Measurements from ENCODE around the gene SYNJ2. TPM values are rescaled to one million over a fixed set of nuclear protein-coding genes. Genes with fewer than 3 reads are reported as not detected.

SYNJ2 gene
- total RNA-seq, 2 donors from 2014 or later, result 22.6 to 29.8 TPM

- DNase-seq, result no peak
- H3K27ac Mint-ChIP-seq, result peak overlapping the region; percentile 97
- H3K36me3 Mint-ChIP-seq (ENCODE audit: insufficient read depth in 2 of 2), result peaks cover 1 to 3% of the 10 kb centered on the region in 2 donors
- no peaks in the 10 kb centered on the region for H3K9me3 Mint-ChIP-seq
- H3K27me3 Mint-ChIP-seq (ENCODE audit: low read depth), result no peaks in the 10 kb centered on the region
- peak overlapping the region; percentile 72 to 87 for H3K4me3 Mint-ChIP-seq
- ATAC-seq (replicated peaks in 1 of 2), result no peak
- peaks cover 53% of the 10 kb centered on the region for H3K4me1 Mint-ChIP-seq (ENCODE audit: low read depth)
These were observed 45.4 kb downstream of the SYNJ2 start for GRCh38 chr6:158026901-158027589.

GRCh38 chr6:158027590-158028285 lies 46.1 kb downstream of the SYNJ2 start:
- Mint-ChIP-seq H3K36me3 (ENCODE audit: insufficient read depth in 2 of 2) (peaks cover 1 to 3% of the 10 kb centered on the region in 2 donors), H3K27ac (no peak overlapping the region), H3K4me3 (peak overlapping the region in 1 of 2 donors; percentile 87), H3K9me3 (no peaks in the 10 kb centered on the region), H3K27me3 (ENCODE audit: low read depth) (no peaks in the 10 kb centered on the region), H3K4me1 (ENCODE audit: low read depth) (peaks cover 52% of the 10 kb centered on the region)
- no peak for ATAC-seq (replicated peaks in 1 of 2)
- DNase-seq, result no peak

- Mint-ChIP-seq H3K27me3 (ENCODE audit: low read depth) (no peaks in the 10 kb centered on the region), H3K4me1 (ENCODE audit: low read depth) (peaks cover 48% of the 10 kb centered on the region), H3K4me3 (no peak overlapping the region), H3K27ac (no peak overlapping the region), H3K9me3 (no peaks in the 10 kb centered on the region), H3K36me3 (ENCODE audit: insufficient read depth in 2 of 2) (peaks cover 1 to 3% of the 10 kb centered on the region in 2 donors)
- ATAC-seq (replicated peaks in 1 of 2) (no peak), DNase-seq (no peak)
These were observed 46.8 kb downstream of the SYNJ2 start for GRCh38 chr6:158028421-158028820.

- Mint-ChIP-seq H3K9me3 (no peaks in the 10 kb centered on the region), H3K4me3 (no peak overlapping the region), H3K36me3 (ENCODE audit: insufficient read depth in 2 of 2) (peaks cover 3% of the 10 kb centered on the region in 2 donors), H3K4me1 (ENCODE audit: low read depth) (peaks cover 48% of the 10 kb centered on the region), H3K27ac (no peak overlapping the region), H3K27me3 (ENCODE audit: low read depth) (no peaks in the 10 kb centered on the region)
- no peak for ATAC-seq (replicated peaks in 1 of 2)
- DNase-seq, result no peak
These were observed 47.2 kb downstream of the SYNJ2 start for GRCh38 chr6:158028876-158029275.

- no peak for DNase-seq
- peaks cover 43% of the 10 kb centered on the region for H3K4me1 Mint-ChIP-seq (ENCODE audit: low read depth)
- H3K27ac Mint-ChIP-seq, result no peak overlapping the region
- H3K36me3 Mint-ChIP-seq (ENCODE audit: insufficient read depth in 2 of 2), result peaks cover 3% of the 10 kb centered on the region in 2 donors
- ATAC-seq (replicated peaks in 1 of 2), result no peak
- H3K4me3 Mint-ChIP-seq, result no peak overlapping the region
- no peaks in the 10 kb centered on the region for H3K9me3 Mint-ChIP-seq
- no peaks in the 10 kb centered on the region for H3K27me3 Mint-ChIP-seq (ENCODE audit: low read depth)
These were observed 48.1 kb downstream of the SYNJ2 start for GRCh38 chr6:158029668-158030230.

- Mint-ChIP-seq H3K9me3 (no peaks in the 10 kb centered on the region), H3K4me1 (ENCODE audit: low read depth) (peaks cover 38% of the 10 kb centered on the region), H3K27ac (peak overlapping the region; percentile 63), H3K4me3 (peak overlapping the region in 1 of 2 donors; percentile 14), H3K27me3 (ENCODE audit: low read depth) (no peaks in the 10 kb centered on the region), H3K36me3 (ENCODE audit: insufficient read depth in 2 of 2) (peaks cover 3 to 5% of the 10 kb centered on the region in 2 donors)
- DNase-seq (no peak), ATAC-seq (replicated peaks in 1 of 2) (no peak)
These were observed 49.0 kb downstream of the SYNJ2 start for GRCh38 chr6:158030380-158031300.

- ATAC-seq (replicated peaks in 1 of 2) (peak; percentile 75 to 79), DNase-seq (peak; percentile 72 to 79)
- Mint-ChIP-seq H3K4me3 (peak overlapping the region; percentile 14 to 55), H3K27me3 (ENCODE audit: low read depth) (no peaks in the 10 kb centered on the region), H3K27ac (peak overlapping the region; percentile 63), H3K9me3 (no peaks in the 10 kb centered on the region), H3K4me1 (ENCODE audit: low read depth) (peaks cover 28% of the 10 kb centered on the region), H3K36me3 (ENCODE audit: insufficient read depth in 2 of 2) (peaks cover 11% of the 10 kb centered on the region in 2 donors)
These were observed 50.0 kb downstream of the SYNJ2 start for GRCh38 chr6:158031381-158032353.

GRCh38 chr6:158032354-158032733 lies 50.7 kb downstream of the SYNJ2 start:
- Mint-ChIP-seq H3K27me3 (ENCODE audit: low read depth) (no peaks in the 10 kb centered on the region), H3K36me3 (ENCODE audit: insufficient read depth in 2 of 2) (peaks cover 11% of the 10 kb centered on the region in 2 donors), H3K4me3 (no peak overlapping the region), H3K9me3 (no peaks in the 10 kb centered on the region), H3K27ac (no peak overlapping the region), H3K4me1 (ENCODE audit: low read depth) (peaks cover 21% of the 10 kb centered on the region)
- ATAC-seq (replicated peaks in 1 of 2) (no peak), DNase-seq (no peak)

- Mint-ChIP-seq H3K4me1 (ENCODE audit: low read depth) (peaks cover 16% of the 10 kb centered on the region), H3K36me3 (ENCODE audit: insufficient read depth in 2 of 2) (peaks cover 11% of the 10 kb centered on the region in 2 donors), H3K27me3 (ENCODE audit: low read depth) (no peaks in the 10 kb centered on the region), H3K27ac (no peak overlapping the region), H3K9me3 (no peaks in the 10 kb centered on the region), H3K4me3 (no peak overlapping the region)
- ATAC-seq (replicated peaks in 1 of 2), result no peak
- no peak for DNase-seq
These were observed 51.6 kb downstream of the SYNJ2 start for GRCh38 chr6:158033077-158033750.

GRCh38 chr6:158033751-158034702 lies 52.4 kb downstream of the SYNJ2 start:
- H3K9me3 Mint-ChIP-seq, result no peaks in the 10 kb centered on the region
- peaks cover 25% of the 10 kb centered on the region for H3K4me1 Mint-ChIP-seq (ENCODE audit: low read depth)
- no peak for DNase-seq
- H3K27me3 Mint-ChIP-seq (ENCODE audit: low read depth), result no peaks in the 10 kb centered on the region
- H3K36me3 Mint-ChIP-seq (ENCODE audit: insufficient read depth in 2 of 2), result peaks cover 11% of the 10 kb centered on the region in 2 donors
- H3K4me3 Mint-ChIP-seq, result no peak overlapping the region
- no peak overlapping the region for H3K27ac Mint-ChIP-seq
- ATAC-seq (replicated peaks in 1 of 2), result no peak

GRCh38 chr6:158036261-158036660 lies 54.6 kb downstream of the SYNJ2 start:
- ATAC-seq (replicated peaks in 1 of 2) (no peak), DNase-seq (no peak)
- Mint-ChIP-seq H3K4me1 (ENCODE audit: low read depth) (peaks cover 41% of the 10 kb centered on the region), H3K4me3 (no peak overlapping the region), H3K27ac (no peak overlapping the region), H3K9me3 (no peaks in the 10 kb centered on the region), H3K27me3 (ENCODE audit: low read depth) (no peaks in the 10 kb centered on the region), H3K36me3 (ENCODE audit: insufficient read depth in 2 of 2) (peaks cover 8 to 12% of the 10 kb centered on the region in 2 donors)
